Measurements from ENCODE around the gene EEF1AKMT1.
"Not testable (repeated sequence)": the region's sequence is repeated elsewhere in the genome, so short reads cannot be mapped to it uniquely, and the experiment has no call there.

EEF1AKMT1 gene

DNA sequence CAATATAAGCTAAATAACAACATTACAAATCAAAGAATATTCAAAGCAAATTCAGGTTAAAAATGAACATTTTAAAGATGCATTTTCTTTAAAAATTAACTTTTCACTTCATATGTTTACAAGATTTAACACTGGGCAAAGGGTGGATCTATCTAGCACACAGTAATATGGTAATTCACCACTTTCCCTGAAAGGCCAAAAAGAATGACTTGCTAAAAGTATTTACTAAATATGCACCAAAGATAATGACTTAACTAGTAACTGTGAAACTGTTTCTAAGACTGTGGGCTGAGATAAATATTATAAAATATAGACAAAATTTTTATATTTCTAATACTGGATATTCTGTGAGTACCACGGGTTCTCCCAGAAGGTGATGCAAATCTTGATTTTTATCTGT is 4.5 kb upstream of the EEF1AKMT1 start:
- DNase-seq (ENCODE audit: low read depth in 2 of 2): no peak

DNA sequence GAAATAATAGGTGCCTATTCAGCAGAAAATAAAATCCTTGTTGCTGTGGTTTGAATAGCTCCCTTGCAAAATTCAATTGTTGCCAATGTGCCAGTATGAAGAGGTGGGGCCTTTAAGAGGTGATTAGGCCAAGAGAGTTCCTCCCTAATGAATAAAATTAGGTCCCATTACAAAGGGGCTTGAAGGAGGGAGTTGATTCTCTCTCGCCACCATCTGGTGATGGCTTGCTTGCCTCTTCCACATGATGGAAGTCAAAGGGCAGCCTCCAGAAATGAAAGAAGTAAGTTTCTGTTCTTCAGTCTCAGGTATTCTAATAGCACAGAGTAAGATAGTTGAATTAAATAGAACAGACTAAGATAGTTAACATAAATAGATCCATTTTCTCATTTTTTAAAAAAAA is 3.0 kb upstream of the EEF1AKMT1 start:
- no peak for DNase-seq (ENCODE audit: low read depth in 2 of 2)

DNA sequence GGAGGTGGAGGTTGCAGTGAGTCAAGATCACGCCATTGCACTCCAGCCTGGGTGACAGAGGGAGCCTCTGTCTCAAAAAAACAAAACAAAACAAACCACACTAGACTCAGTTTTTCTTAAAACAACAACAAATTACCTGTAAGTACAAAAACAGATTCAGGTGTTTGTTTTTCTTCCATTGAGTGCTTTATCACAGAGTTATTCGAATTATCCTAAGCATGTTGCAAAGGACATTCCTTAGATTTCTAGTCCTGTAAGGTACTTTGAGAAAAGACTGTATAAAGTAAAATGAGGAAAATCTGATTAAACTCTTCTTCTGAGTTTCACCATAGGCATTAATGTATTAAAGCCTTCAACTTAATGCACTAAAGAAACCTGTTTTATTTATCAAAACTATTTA is 2.2 kb upstream of the EEF1AKMT1 start:
- no peak for DNase-seq (ENCODE audit: low read depth in 2 of 2)

DNA sequence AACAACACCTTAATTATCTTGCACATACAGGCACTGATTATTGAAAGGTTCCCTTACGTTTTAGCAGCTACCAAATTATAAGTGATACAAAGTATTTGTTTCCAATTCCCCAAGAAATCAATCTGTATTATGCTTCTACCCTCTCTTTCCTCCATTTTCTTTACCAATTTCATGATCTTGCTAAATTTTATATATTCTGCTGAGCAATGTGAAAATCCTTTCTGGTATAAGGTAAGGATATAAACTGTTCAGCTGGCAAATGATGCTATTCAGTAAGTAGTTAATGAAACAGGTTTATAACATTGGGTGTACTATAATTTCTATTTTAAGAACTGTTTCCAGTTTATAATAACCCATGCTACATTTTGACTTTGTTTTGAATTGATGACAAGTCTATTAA is 985 bp upstream of the EEF1AKMT1 start:
- no peak for DNase-seq (ENCODE audit: low read depth in 2 of 2)

DNA sequence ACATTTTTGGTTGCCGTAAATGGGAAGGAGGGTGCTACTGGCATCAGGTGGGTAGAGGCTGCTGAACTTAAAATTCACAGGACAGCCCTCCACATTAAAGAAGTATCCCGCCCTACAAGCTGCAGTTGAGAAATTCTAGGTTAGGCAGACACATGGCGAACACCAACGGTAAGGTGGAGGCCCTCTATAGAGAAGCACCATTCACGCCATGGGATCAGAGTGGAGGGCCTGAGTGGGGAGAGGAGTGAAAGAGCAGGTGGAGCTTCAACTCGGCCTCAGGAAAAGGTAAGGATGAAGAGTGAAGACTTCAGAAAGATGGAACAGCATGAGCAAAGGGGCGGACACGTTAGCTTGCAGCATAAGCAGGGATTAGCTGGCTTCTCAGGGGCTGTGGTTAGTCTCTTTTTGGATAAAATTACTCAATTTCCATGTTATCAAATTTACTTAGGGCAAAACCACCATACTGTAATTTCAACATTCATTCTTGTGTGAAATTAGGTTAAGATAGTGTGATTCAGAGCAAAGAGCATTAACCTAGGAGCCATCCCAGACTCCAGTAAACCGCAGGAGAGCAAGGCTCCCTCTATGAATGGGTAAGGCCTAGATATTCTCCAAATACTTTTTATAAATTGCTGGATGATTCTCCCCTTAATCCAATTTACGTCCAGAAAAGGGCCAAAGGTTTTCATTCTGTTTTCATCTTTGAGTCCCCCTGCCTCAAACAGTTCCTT is 1.2 kb downstream of the EEF1AKMT1 start:
- DNase-seq (ENCODE audit: low read depth in 2 of 2): no peak

DNA sequence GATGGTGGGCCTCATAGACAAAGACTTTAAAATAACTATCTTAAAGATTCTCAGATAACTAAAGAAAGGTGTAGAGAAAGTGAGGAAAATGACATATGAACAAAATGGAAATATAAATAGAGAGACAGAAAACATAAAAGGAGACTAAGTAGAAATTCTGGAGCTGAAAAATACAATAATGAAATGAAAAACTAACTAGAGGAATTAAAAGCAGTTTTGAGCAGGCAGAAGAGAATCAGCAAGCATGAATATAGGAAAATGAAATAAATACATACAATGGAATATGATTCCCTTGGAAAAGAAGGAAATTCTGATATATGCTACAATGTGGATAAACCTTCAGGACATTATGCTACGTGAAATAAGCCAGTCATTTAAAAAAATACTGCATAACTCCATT is 3.9 kb downstream of the EEF1AKMT1 start:
- no peak for DNase-seq (ENCODE audit: low read depth in 2 of 2)

DNA sequence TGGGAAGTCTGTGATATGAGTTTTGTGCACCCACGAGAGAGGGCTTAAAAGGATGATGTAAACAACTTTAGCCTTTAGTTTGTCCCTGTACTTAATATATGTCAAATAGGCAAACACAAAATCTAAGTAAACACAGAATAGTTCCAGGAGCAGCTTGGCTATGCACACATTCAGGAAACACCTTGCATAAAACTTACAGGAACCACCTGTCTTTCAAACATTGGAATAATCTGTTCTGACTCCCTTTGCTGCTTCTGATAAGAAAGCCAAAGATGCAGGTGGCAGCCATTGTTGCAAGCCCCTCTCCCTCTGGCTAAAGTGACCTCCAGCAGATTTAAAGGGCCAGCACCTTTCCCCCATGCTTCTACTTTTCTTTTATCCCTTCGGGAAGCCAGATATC is 4.7 kb downstream of the EEF1AKMT1 start:
- no peak for DNase-seq (ENCODE audit: low read depth in 2 of 2)

DNA sequence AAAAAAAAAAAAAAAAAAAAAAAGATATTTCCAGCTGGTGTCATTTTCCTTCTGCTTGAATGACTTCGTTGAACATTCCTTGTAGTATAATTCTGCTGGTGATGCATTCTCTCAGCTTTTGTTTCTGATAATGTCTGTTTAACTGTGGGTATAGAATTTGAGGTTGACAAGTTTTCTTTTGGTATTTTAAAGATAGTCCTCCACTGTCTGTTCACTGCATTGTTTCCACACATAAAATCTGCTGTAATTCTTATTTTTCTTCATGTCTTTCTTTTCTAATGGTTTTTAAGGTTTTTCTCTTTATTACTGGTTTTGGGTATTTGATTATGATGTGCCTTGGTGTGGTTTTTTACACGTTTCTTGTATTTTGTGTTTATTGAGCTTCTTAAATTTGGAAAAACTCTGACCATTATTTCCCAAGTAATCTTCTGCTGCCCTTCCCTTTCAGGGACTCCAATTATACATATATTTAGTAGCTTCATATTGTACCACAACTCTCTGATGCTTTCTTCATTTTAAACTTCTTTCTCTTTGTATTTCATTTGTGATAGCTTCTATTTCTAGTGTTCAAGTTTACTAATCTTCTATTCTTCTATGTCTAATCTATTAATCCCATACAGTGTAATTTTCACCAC is 6.3 kb downstream of the EEF1AKMT1 start:
- DNase-seq (ENCODE audit: low read depth in 2 of 2): no peak

DNA sequence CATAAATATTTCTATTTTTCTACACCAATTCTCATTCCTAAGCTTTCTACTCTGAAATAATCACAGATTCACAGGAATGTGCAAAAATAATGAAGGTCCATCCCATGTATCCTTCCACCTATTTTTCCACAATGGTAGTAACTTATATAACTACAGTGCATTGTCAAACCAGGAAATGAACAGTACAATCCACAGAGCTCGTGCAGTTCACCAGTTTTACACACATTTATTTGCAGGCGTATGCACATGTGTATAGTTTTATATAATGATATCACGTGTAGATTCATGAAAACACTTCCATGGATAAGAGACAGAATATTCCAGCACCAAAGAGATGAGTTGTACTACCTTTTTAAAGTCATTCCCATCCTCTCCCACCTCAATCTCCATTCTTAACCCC is 12.9 kb downstream of the EEF1AKMT1 start:
- DNase-seq (ENCODE audit: low read depth in 2 of 2): no peak

DNA sequence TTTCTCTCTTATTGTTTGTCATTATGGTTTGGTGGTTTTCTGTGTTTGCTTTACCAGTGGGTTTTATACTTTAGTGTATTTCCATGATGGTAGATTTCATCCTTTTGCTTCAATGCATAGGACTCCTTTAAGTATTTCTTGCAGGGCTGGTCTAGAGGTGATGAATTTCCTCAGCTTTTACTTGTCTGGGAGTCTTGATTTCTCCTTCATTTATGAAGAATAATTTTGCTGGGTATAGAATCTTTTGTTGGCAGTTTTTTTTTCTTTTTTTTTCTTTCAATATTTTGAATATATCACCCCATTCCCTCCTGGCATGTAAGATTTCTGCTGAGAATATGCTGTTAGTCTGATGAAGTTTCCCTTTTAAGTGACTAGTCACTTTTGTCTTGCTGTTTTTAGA is 19.8 kb downstream of the EEF1AKMT1 start:
- no peak for DNase-seq (ENCODE audit: low read depth in 2 of 2)

DNA sequence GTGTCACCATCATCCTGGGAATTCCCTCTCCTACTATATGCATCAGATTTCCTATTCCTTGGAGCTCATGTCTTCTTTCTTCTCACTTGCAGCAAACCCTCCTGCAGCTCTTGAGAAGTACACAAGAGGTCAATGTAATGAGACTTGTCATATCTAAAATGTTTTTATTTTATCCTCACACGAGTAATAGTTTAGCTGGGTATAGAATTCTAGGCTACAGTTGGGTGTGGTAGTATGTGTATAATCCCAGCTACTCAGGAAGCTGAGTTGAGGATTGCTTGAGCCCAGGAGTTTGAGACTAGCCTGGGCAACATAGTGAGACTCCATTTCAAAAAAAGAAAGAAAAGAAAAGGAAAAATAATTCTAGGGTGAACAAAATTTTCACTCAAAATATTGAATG is 24.4 kb downstream of the EEF1AKMT1 start:
- no peak for DNase-seq (ENCODE audit: low read depth in 2 of 2)

DNA sequence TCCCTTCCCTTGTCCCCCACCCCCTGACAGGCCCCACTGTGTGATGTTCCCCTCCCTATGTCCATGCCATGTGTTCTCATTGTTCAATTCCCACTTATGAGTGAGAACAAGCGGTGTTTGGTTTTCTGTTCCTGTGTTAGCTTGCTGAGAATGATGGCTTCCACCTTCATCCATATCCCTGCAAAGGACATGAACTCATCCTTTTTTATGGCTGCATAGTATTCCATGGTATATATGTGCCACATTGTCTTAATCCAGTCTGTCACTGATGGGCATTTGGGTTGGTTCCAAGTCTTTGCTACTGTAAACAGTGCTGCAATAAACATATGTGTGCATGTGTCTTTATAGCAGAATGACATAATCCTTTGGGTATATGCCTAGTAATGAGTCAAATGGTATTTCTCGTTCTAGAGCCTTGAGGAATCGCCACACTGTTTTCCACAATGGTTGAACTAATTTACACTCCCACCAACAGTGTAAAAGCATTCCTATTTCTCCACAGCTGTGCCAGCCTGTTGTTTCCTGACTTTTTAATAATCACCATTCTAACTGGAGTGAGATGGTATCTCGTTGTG is 29.8 kb downstream of the EEF1AKMT1 start:
- DNase-seq (ENCODE audit: low read depth in 2 of 2): not testable (repeated sequence)

DNA sequence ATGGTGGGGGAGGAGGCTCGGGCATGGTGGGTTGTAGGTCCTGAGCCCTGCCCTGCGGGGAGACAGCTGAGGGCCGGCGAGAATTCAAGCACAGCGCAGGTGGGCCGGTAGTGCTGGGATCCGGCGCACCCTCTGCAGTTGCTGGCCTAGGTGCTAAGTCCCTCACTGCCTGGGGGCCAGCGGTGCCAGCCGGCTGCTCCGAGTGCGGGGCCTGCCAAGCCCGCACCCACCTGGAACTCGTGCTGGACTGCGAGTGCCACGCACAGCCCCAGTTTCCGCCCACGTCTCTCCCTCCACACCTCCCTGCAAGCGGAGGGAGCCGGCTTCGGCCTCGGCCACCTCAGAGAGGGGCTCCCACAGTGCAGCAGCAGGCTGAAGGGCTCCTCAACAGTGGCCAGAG is 33.7 kb downstream of the EEF1AKMT1 start:
- DNase-seq (ENCODE audit: low read depth in 2 of 2): no peak

DNA sequence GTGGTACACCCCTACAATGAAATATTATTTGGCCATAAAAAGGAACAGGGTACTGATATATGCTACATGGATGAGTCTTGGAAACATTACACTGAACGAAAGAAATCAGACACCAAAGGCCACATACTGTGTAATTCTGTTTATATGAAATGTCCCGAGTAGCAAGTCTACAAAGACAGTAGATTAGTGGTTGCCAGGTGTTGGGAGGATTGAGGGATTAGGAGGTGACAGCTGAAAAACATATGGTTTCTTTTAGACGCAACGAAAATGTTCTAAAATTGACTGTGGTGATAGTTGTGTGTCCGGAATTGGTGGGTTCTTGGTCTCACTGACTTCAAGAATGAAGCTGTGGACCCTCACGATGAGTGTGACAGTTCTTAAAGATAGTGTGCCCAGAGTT is 35.1 kb downstream of the EEF1AKMT1 start:
- DNase-seq (ENCODE audit: low read depth in 2 of 2): no peak

DNA sequence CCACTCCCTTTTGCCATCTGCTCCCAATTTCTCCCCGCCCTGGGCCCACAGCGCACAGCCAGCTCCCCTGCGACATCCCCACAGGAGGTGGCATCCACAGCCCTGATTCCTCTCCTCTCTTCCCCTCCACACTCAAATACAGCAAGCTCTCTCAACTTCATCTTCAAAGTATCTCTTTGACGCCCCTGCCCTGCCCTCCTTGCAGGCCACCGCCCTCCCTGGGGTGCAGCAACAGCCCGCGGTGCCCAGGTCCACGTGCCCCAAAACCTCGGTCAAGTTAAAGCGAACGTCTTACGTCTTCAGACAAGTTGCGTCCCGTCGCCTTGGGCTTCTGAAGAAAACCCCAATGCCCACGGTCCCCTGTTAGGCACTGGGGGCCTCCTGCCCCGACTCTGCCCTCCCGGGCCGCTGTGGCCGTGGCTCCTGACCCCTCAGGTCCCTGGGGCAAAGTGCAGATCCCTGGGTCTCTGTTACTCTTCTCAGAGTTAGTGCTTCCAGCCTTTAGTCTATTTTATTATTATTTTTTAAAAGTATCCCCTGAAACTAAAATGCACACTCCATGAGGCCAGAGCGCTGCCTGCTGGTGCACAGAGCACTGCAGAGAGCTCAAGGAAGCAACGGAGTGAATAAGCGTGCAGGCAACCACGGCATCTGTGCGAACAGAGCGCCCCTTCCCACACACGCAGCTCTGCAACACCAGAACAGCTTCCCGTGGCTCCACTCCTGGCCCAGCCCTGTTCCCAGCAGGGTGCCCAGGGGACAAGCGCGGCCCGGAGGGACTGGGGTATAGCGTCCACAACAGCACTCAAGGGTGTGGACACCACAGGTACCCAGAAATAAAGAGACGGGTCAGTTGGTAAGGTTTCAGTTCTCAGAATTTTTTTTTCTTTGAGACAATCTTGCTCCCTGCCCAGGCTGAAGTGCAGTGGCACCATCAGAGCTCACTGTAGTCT is 43.9 kb downstream of the EEF1AKMT1 start:
- DNase-seq (ENCODE audit: low read depth in 2 of 2): no peak

DNA sequence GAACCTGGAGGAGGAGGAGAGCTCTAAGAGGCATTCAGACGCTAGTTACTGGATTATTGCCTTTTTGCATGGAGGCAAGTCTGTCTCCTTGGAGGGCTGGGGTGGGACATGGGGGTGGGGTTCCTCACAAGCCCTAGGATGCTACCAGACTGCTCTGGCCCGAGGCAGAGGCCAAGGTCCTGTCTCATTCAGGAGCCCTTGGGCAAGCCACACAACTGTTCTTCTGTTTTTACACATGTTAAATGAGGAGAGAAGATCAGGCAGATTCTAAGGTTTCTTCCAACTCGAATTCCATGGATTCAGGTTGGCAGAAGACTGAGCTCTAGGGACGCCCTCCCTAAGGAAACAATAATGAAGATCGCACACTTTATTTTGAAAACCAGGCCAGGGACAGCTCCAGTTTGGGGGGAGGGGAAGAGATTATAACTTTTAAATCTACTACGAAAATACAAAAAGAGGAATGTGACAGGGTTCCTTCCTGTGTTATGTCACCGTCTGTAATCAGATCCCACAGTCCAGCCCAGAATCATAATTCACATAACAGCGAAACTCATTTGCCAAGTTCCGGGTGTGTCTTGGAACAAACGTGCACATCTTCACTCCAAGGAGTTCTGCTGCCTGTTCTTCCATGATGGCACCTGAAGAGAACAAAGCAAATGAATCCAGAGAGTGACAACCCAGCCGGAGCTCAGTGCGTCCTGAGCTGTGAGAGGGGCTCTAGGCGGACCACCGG is 45.0 kb downstream of the EEF1AKMT1 start:
- DNase-seq (ENCODE audit: low read depth in 2 of 2): no peak

DNA sequence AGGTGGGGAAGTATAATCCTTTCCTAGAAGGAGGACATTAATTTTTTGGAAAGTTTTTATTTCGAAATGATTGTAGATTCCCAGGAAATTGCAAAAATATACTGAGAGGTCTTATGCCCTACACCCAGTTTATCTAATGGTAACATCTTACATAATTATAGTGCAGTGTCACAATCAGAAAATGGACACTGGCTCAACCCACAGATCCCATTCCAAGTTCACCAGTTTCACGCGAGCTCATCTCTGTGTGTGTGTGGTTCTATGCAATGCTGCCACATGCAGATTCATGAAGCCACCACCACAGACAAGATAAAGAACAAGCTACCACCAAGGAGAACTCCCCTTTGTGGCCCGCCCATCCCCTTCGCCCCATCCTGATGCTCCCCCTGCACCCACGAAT is 45.9 kb downstream of the EEF1AKMT1 start:
- DNase-seq (ENCODE audit: low read depth in 2 of 2): no peak

DNA sequence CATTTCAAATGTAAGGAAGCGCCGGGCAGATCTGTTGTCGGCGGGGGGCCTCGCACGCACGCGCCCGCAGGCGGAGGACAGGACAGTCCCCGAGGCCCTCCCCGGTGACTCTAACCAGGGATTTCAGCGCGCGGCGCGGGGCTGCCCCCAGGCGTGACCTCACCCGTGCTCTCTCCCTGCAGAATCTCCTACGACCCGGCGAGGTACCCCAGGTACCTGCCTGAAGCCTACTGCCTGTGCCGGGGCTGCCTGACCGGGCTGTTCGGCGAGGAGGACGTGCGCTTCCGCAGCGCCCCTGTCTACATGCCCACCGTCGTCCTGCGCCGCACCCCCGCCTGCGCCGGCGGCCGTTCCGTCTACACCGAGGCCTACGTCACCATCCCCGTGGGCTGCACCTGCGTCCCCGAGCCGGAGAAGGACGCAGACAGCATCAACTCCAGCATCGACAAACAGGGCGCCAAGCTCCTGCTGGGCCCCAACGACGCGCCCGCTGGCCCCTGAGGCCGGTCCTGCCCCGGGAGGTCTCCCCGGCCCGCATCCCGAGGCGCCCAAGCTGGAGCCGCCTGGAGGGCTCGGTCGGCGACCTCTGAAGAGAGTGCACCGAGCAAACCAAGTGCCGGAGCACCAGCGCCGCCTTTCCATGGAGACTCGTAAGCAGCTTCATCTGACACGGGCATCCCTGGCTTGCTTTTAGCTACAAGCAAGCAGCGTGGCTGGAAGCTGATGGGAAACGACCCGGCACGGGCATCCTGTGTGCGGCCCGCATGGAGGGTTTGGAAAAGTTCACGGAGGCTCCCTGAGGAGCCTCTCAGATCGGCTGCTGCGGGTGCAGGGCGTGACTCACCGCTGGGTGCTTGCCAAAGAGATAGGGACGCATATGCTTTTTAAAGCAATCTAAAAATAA is 52.1 kb downstream of the EEF1AKMT1 start:
- DNase-seq (ENCODE audit: low read depth in 2 of 2): no peak

DNA sequence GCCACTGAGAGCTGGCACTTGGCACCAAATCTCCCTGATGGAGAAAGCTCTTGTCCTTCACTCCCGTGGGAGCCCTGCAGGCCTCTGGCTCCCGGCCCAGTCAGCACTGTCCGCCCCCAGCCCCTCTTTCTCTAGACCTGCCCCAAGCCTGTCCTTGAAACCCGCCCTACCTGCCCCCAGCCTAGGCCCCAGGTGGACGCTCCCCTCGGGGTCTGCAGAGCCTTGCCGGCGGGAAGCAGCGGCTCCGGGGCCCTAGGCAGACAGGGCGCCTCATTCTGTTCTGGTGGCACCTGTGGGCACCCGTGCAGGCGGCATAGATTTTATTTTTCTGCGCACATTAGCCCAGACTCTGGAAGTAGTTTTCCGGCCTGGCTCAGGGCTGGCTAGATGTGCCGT is 52.7 kb downstream of the EEF1AKMT1 start:
- DNase-seq (ENCODE audit: low read depth in 2 of 2): no peak

DNA sequence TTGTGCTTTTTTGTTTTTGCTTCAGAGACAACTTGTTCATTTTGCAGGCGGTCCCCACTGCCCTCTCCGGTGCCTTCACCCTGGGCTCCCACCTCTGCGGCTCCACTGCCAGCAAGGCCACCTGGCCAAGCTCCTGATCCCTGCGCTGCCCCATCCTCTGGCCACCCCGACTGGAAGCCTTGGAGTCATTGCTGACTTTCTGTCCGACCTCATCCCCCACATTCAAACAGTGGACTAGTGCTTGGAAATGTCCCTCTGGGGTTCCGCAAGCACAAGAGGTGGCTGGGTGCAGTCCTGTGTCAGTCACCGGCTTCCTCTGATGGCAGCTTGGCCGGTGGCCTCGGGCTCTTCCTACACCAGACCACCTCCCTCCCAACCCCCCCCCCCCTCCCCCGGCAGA is 53.3 kb downstream of the EEF1AKMT1 start:
- no peak for DNase-seq (ENCODE audit: low read depth in 2 of 2)

DNA sequence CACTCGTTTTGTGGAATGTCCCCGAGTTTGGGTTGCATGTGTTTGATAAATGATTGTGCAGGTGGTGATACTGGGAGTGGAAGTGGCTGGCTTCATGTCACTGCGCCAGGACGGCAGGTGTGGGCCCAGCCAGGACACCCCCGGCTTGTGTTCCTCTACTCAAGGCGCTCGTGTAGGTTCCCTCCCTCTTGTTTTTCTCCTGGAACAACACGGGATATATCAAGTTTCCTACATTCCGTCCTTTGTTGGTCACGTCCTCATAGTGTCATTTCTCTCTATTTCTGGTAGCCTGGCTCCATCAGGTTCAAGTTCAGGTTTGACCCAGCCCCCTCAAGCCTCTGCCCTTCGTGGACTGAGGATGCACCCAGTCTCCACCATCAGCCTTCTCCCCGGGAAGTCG is 54.0 kb downstream of the EEF1AKMT1 start:
- DNase-seq (ENCODE audit: low read depth in 2 of 2): no peak
